ENCODE results near the gene LOXL3.

DNA sequence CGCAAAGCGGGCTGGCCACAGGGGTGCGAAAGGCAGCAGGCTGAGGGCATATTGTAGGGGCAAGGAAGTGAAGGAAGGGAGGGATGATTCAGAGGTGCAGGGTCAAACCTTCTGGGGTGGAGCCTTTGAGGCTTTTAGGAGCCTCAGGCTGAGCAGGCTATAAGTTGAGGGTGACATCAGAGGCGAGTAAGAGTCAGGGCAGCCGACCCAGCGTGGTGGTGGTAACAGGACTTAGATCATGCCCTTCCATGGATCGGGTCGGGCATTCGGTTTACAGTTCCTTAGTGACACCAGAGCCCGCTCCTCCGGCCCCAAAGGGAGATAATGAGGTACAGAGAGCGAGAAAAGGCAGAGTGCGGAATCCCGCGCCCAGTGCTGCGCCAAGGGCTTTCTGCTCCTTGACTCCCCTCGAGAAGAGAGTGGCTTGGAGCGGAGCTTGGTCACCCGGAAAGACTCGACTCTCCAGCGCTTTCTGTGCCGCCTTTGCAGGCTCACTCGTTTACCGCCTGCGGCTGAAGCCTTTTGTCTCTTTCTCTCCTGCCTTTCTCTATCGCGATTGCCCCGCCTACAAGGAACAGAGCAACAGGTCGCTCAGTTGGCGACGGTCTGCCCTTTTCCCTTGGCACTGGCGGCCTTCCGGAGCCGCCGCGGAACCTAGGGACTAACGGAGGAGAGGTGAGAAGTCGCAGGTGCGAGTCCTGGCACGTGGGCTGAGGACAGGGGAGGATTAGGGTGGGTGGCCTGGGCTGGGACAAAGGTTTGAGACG lies 55.1 kb downstream of the LOXL3 start:
- TF ChIP-seq CTCF (IDR thresholded peaks at IDR 0.05): no peak
- TF ChIP-seq POLR2A (IDR thresholded peaks at IDR 0.05): no peak
- no peak for TF ChIP-seq EP300 (IDR thresholded peaks at IDR 0.05)
